ENCODE data around the gene TLCD3B.
A peak's percentile ranks its signal among the peaks of the same experiment; 100 is the strongest.

Gene TLCD3B, protein sequence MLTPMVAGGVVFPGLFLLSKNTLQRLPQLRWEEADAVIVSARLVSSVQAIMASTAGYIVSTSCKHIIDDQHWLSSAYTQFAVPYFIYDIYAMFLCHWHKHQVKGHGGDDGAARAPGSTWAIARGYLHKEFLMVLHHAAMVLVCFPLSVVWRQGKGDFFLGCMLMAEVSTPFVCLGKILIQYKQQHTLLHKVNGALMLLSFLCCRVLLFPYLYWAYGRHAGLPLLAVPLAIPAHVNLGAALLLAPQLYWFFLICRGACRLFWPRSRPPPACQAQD

DNA sequence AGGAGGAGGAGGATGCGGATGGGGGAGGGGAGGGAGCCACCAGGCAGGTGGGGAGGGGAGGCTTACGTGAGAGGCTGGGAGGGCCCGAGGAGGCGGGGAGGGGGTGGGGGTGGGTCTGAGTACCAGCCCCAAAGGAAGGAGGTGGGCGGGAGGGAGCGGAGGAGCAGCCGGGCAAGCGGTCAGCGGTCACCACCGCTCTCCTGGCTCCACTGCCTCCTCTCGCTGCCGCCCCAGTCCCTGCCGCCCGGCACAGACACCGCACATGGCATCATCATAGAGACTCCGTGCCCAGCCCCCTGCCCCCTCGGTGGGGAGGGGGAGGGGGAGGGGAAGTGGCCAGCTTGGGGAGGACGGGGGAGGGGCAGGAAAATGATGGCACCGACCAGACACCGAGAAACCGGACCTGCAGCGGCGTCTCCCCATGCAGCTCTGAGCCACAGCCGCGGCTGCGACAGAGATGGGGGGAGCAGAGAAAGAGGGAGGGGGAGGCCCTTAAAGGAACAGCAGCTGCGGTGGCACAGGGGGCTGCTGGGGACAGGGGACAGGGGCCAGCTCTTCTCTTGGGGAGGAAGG, at the start of gene TLCD3B:
Gene TLCD3B, minus strand, starts transcription at position 431 of the 573 bp plus-strand sequence. CDS start 744 bp downstream, outside the sequence.
- no peak for DNase-seq

DNA sequence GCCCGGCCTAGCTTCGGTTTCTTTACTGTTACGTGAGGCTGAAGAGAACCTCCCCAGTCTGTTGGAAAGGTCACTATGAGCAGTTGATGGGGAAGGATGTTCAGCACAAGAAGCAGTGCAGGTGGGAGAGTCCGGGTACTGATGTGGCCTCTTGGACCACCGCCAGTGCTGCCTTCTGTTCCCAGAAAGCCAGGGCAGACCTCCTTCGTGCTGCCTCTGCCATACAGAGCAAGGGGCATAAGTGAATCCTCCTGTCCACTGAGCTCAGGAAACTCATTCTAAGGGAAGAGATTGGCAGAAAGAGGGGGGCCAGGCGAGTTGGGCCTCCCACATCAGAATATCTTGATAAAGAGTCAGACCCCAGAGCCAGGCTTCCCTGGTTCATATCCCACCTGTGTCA, 48.4 kb upstream of the TLCD3B start:
- no peak for DNase-seq

DNA sequence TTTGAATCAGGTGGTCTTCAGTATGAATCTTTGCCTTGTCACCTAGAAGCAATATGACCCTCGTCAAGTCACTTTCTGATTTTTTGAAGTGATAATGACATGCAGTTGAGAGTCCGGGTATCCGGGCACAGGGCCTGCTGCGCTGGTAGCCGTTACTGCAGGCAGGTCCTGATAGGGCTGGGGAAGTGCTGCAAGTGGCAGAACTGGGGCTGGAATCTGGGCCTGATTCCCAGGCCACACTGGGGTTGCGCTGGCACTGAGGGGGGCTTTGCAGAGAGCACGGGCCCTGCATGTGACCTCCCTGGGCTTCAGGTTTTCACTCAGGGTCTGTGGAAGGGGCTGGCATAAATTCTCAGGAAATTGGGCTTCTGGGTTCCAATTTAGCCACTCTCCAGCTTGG, 47.7 kb upstream of the TLCD3B start:
- DNase-seq = no peak

DNA sequence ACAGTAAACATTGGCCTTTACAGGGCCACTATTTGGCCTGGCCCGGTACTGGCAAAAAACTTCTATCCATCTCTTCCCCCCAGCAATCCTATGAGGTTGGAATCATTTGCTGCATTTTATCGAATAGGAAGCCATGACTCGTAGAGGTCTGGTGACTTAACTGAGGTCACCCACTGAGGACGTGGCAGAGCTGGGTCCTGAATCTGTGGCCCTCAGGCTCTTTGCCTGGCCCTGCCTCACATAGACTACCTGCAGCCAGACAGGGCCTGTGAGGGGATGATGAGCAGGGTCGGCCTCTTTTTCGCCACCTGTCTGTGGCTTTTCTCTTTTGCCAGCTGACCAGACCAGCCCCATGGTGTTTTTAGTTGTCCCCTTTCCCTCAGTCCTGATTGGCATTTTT, 46.6 kb upstream of the TLCD3B start:
- DNase-seq = no peak

DNA sequence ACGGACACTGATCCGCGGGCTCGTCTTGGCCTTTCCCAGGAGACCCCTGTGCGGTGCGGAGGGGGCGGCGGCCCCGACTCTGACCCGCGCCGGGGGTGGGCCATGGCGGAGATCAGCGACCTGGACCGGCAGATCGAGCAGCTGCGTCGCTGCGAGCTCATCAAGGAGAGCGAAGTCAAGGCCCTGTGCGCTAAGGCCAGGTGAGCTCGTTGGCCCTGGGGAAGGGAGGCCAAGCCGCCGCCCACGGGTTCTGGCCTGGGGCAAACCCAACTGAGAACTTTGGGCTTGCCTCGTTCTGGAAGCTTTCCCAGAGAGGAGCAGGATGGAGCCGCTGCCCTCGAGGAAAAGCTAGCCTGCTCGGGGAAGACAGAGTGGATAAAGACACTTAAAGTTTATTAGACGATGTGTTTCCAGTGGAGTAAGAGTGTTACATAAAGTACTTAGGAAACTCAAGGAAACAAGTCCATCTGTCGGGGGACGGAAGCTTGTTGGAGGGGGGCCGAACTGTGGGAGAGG, 45.3 kb upstream of the TLCD3B start:
- DNase-seq = no peak

DNA sequence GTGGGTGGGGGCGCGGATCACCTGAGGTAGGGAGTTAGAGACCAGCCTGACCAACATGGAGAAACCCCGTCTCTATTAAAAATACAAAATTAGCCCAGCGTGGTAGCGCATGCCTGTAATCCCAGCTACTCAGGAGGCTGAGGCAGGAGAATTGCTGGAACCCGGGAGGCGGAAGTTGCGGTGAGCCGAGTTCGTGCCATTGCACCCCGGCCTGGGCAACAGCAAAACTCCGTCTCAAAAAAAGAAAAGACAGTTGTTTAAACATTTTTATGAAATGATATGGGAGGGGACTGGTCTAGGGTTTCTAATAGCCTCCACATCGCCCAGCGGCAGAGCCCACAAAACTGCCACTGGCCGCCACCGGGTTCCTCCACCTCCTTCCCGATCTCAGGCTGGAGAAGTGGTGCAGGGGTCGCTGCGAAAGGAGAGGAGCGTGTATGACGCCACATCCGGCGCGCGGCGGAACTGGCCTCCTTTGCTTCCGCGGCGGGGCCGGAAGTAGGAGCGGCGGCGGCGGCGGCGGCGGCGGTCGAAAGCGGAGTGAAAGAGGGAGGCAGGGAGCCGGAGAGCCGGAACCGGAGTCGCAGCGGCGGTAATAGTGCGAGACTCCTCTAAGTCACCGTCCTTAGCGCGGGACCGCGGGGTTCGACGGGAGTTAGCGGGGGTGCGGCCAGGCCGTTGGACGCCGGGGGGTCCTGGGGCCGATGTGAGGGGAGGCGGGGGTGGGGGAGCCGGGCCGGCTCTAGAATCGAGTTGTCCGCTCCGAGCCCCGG, 44.6 kb upstream of the TLCD3B start, which contains the start of gene PPP4C:
Gene PPP4C, plus strand, starts transcription at position 492 of the 773 bp plus-strand sequence. CDS start 384 bp downstream, outside the sequence.
- peak; percentile 95 for DNase-seq

DNA sequence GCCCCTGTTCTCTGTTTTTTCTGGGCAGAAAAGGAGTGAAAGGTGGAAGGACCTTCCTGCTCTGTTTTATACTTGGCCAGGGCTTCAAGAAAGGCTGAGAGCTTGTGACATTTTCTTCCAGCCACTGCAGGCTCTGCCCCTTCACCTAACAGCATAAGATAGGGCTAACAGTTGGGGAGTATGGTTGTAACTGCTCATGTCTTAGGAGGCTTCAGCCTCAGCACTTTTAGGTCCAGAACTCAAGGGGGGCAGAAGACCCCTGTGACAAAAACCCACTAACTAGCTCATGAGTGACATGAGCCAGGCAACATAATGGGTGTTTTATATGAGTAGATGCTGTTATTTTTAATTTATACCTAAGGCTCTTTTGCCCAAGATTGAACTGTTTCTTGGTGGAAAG, 39.4 kb upstream of the TLCD3B start:
- no peak for DNase-seq

DNA sequence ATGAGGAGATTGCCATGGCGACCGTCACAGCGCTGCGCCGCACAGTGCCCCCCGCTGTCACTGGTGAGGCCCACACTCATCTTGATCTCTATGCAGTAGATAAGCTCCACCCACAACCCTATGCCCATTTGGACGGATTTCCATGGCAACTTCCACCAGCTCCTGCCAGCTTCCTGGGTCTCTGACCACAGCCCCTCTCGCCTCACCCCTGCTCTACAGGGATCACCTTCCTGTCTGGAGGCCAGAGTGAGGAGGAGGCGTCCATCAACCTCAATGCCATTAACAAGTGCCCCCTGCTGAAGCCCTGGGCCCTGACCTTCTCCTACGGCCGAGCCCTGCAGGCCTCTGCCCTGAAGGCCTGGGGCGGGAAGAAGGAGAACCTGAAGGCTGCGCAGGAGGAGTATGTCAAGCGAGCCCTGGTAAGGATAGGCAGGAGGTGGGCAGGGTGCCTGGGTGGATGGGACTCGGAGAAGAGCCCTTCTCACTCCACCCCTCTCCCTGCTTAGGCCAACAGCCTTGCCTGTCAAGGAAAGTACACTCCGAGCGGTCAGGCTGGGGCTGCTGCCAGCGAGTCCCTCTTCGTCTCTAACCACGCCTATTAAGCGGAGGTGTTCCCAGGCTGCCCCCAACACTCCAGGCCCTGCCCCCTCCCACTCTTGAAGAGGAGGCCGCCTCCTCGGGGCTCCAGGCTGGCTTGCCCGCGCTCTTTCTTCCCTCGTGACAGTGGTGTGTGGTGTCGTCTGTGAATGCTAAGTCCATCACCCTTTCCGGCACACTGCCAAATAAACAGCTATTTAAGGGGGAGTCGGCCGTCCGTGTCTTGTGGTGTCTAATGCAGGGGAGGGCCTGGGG, 38.8 kb upstream of the TLCD3B start:
- peak; percentile 25 for DNase-seq

DNA sequence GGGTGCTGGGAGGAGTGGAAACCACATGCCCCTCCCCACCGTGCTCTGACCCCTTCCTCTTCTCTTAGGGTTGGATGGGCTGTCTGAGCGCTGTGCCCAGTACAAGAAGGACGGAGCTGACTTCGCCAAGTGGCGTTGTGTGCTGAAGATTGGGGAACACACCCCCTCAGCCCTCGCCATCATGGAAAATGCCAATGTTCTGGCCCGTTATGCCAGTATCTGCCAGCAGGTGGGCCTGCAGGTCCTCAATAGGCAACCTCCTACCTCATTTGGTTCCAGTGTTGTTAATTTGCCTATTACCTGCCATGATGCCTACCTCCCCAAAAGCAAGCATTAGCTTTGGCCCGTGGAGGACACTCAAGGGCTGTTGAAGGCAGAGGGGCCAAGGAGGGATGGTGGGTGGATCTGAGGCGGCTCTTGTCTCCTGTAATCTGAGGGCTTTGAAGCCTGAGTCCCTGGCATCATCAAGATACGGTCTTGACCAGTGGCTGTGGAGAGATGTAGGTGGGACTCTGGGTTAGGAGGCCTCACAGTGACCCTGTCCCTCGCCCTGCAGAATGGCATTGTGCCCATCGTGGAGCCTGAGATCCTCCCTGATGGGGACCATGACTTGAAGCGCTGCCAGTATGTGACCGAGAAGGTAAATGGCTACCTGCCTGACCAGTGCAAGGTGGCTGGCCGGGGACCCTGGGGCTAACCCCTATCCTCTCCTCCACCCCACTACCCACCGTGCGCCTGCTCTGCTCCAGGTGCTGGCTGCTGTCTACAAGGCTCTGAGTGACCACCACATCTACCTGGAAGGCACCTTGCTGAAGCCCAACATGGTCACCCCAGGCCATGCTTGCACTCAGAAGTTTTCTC, 37.9 kb upstream of the TLCD3B start:
- DNase-seq = peak; percentile 43

DNA sequence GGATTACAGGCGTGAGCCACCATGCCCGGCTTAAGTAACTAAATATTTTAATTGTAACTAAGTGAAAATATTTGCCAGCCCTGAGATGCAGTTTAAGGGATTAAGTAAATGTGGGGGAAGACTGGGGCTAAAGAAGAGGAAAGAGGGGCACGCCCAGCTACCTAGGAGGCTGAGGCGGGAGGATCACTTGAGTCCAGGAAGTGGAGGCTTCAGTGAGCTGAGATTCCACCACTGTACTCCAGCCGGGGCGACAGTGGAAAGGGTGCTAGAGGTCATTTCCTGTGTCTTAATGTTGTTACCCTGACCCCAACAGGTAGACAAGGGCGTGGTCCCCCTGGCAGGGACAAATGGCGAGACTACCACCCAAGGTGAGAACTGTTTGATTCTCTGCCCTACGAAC, 37.3 kb upstream of the TLCD3B start:
- DNase-seq = no peak

DNA sequence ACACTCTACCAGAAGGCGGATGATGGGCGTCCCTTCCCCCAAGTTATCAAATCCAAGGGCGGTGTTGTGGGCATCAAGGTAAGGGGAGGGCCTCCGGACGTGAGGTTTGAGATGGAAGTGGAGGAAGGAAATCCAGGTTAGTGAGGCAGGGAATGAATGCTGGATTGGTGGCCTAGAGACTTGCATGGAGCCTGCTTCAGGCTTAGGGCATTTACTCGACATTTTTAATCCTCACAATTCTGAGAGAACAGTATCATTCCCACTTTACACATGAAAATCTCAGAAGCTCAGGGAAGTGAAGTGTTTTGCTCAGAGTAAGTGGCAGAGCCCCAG, 36.5 kb upstream of the TLCD3B start:
- DNase-seq = no peak

DNA sequence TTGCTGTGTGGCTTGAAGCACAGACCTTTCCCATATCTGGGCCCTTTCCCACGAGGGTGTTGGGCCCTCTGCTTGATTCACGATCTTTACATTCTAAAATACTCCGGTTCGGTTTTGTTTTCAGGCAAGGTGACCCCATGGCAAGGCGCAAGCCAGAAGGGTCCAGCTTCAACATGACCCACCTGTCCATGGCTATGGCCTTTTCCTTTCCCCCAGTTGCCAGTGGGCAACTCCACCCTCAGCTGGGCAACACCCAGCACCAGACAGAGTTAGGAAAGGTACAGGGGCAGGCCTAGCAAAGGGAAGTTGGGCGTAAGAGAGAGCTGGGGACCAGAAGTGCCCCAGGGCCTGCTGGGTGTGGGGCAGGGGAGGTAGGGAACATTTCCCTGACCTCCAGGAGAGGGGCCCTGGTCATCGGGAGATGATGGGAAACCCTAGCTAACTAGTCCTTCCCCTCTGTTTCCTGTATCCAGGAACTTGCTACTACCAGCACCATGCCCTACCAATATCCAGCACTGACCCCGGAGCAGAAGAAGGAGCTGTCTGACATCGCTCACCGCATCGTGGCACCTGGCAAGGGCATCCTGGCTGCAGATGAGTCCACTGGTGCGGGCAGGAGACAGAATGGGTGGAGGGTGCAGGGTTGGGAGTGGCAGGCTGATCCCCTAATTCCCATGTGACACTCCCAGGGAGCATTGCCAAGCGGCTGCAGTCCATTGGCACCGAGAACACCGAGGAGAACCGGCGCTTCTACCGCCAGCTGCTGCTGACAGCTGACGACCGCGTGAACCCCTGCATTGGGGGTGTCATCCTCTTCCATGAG, 35.9 kb upstream of the TLCD3B start:
- DNase-seq = no peak

DNA sequence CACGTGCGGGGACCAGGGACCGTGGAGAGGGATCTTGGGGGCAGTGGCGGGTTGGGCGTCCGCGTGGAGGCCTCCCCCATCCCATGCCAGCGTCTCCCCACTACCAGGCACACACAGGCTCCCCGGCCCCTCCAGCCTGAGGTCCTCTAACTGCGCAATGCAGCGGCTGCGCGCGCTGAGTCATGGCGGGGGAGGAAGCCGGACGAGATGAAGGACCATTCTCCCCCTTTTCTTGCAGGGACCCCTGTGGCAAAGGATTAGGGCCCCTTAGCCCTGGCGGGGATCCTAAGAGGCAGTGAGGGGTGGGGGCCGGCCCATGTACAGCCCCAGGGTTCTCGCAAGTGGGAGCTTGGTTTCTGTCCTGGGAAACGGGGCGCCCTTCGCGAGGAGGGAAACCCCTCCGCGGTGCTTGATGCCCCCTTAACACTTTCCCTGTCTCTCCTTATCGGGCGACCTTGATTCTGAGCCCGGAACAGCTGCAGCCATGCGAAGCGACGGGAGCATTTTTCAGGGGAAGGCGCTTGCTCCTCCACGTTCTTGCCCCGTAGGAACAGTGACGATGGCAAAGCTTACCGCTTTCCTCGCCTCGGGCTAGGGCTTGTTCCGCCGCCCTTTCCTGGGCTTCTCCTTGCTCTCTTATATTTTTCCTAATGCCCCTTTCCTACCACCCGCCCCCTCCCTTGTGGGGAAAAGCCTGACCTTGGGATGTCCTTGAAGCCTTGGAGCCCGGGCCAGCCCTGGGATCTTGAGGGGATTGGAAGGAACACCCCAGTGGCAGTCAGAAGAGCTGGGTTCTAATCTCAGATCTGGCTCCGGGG, 35.1 kb upstream of the TLCD3B start:
- DNase-seq = peak; percentile 71

DNA sequence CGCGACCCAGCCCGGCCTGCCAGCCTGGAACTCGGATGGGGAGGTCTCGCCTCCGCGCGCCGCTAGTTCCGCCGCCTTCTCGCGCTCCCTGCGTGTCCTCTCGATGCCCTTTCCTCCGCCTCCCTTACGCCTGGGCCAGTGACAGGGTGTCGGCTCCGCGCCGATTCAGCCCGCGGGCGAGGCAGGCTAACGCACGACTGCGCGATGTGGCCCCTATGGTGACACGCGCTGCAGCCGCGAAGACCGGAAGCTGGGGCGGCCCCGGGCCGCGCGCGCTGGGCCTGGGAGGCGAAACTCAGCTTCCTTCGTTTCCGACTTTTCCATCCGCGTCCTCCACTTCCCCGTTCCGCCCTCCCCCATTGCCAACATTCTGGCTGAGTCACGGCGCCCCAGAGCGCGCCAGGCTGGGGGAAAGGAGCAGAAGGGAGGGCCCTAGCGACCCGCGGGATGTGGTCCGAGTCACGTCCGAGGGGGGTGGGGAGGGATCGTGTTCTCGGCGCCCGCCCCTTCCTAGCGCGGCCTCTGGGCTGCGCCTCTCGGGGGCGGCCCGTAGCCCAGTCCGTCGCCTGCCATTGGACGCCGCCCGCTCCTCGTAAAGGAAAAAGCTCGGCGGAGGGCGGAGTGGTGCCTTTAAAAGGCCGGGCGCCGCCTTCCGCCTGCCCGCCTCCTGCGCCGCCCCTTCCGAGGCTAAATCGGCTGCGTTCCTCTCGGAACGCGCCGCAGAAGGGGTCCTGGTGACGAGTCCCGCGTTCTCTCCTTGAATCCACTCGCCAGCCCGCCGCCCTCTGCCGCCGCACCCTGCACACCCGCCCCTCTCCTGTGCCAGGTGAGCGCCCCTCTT, 34.3 kb upstream of the TLCD3B start, which contains the start of gene ALDOA:
Gene ALDOA, plus strand, starts transcription at position 659 of the 841 bp plus-strand sequence. CDS start 1,138 bp downstream, outside the sequence.
- DNase-seq = peak; percentile 99

DNA sequence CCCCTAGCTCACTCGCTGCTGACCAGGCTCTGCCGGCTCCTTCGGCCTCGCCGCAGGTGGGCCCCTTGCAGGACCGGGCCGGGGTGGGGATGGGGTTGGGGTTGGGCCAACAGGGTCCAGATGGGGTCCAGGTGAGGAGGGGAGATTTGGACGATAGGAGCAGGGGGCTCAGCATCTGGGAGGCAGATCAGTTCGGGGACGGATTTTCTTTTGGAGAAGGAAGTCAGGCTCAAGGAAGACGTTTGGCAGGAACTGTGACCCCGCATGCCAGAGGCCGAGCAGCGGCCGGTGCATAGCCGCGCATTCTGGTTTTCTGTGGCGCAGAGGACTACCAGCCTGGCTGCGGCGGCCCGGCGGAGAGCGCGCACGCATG, 33.6 kb upstream of the TLCD3B start:
- DNase-seq = no peak

DNA sequence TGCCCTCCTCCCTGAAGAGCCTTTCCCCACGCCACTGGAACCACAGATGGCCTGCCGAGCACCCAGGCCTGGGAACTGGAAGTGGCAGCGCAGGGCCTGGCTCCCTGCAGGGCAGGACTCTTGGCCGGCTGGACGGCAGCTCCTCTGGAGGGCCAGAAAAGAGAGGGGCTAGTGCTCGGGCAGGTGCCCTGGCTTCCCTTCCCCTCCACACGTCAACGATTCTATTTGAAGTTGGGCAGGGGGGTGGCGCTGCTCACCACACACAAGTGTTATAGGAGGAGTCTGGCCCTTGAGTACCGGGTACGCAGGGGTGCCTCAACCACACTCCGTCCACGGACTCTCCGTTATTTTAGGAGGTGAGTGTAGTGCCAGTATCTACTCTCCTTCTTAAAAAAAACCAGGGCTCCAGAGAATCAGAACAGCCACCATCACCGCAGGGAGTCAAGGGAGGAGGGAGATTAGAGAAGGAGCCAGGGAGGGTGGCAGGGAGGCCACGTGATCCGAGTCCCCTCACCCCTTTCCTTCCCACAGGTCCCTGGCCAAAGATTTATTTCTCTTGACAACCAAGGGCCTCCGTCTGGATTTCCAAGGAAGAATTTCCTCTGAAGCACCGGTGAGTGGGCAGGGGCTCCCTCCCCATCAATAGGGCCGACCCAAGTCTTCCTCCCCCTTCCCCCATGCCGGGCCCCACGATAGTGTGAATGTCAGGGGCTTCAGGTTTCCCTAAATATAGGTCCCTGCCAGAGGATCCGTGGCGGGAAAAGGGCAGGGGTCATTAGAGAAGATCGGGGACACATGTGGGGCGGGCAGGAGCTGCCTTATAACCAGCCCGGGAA, 33.0 kb upstream of the TLCD3B start:
- DNase-seq = peak; percentile 89

DNA sequence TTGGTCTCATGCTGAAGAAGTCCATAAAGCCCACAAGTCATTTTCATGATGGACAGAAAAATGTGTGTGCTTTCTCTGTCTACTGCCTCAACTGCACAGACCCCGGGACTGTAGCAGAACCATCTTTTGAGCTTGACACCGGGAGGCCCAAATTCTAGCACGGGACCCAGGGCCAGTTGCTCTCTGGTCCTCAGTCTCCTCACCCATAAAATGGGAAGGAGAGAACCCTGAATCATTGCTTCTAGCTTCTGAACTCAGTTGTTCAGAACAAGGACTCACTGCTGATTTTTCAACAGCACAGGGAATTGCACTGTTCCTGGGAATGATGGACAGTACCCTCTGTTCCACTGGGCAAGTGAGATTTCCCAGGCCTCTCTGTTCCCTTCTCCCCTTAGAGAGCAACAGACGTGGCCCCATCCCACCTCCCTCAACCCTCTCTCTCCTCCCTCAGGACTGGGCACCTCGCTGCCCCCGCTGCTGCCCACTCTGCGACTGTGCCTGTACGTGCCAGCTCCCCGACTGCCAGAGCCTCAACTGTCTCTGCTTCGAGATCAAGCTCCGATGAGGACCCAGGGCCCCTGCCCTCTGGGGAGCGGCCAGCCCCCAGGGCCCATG, 32.3 kb upstream of the TLCD3B start:
- no peak for DNase-seq

Data from OCI-M1 (cell line).